HG02571 (cell line): ENCODE data around the gene CARD19.

ENCODE experiments used
- ATAC-seq: cut with Tn5 transposase; IDR thresholded peaks from one replicate; pipeline ENCODE4 v1.9.1; 2021; ENCODE audit warnings: mild to moderate bottlenecking, moderate library complexity; ENCODE audit not compliant: unreplicated experiment

Gene CARD19

GRCh38 chr9:93061791-93062763, 33.9 kb upstream of the CARD19 start:
- peak; percentile 39 for ATAC-seq

GRCh38 chr9:93064392-93065134, 31.5 kb upstream of the CARD19 start:
- peak; percentile 72 for ATAC-seq

GRCh38 chr9:93065135-93065720, 30.8 kb upstream of the CARD19 start:
- ATAC-seq: no peak

GRCh38 chr9:93066978-93067603, 28.9 kb upstream of the CARD19 start:
- ATAC-seq: no peak

- no peak for ATAC-seq
Measured at GRCh38 chr9:93068956-93069355, 27.1 kb upstream of the CARD19 start.

- ATAC-seq: no peak
Measured at GRCh38 chr9:93071464-93071863, 24.6 kb upstream of the CARD19 start.

- ATAC-seq: no peak
Measured at GRCh38 chr9:93072383-93072795, 23.6 kb upstream of the CARD19 start.

GRCh38 chr9:93076101-93076791, 19.8 kb upstream of the CARD19 start:
- ATAC-seq: no peak

GRCh38 chr9:93076792-93077128, 19.3 kb upstream of the CARD19 start:
- no peak for ATAC-seq

- ATAC-seq: no peak
Measured at GRCh38 chr9:93077367-93077766, 18.6 kb upstream of the CARD19 start.

- ATAC-seq: no peak
Measured at GRCh38 chr9:93077811-93078210, 18.2 kb upstream of the CARD19 start.

GRCh38 chr9:93079371-93079770, 16.6 kb upstream of the CARD19 start:
- ATAC-seq: no peak

GRCh38 chr9:93080406-93080805, 15.6 kb upstream of the CARD19 start:
- no peak for ATAC-seq

- no peak for ATAC-seq
Measured at GRCh38 chr9:93081081-93081529, 14.9 kb upstream of the CARD19 start.

- ATAC-seq: no peak
Measured at GRCh38 chr9:93081931-93082330, 14.1 kb upstream of the CARD19 start.

- ATAC-seq: no peak
Measured at GRCh38 chr9:93082841-93083411, 13.1 kb upstream of the CARD19 start.

- ATAC-seq: no peak
Measured at GRCh38 chr9:93083592-93084470, 12.2 kb upstream of the CARD19 start.

GRCh38 chr9:93084471-93084881, 11.5 kb upstream of the CARD19 start:
- ATAC-seq: no peak

GRCh38 chr9:93085676-93086075, 10.3 kb upstream of the CARD19 start:
- ATAC-seq: no peak
